Breast epithelium (tissue), 4 donors: ENCODE measurements around the gene CDCA4. TPM values are rescaled to one million over a fixed set of nuclear protein-coding genes. Genes with fewer than 3 reads are reported as not detected.
A peak's percentile ranks its signal among the peaks of the same experiment; 100 is the strongest.

Source experiments
- DNase-seq, 2 donors: peaks; one replicate each; pipeline ENCODE4 v3.0.0-alpha.2; 2019; ENCODE audit warnings: low spot score in 2 of 2
- H3K27ac ChIP-seq, 2 donors: fragments of 200-600 bp; sonication (generic) in 1 of 2; one replicate each; pipeline ENCODE4 v1.5.1; 2016 to 2019; ENCODE audit warnings: mild to moderate bottlenecking in 1 of 2
- H3K27me3 ChIP-seq, 2 donors: fragments of 200-600 bp; sonication (generic) in 1 of 2; one replicate each; pipeline versions ENCODE4 v1.5.1 to v1.6.0; 2017 to 2019; ENCODE audit warnings: control low read depth in 1 of 2, mild to moderate bottlenecking in 1 of 2
- H3K36me3 ChIP-seq: fragments of 200-600 bp; one replicate; pipeline ENCODE4 v1.5.1; 2019
- H3K4me1 ChIP-seq, 2 donors: fragments of 200-600 bp; sonication (generic); one replicate each; pipeline ENCODE4 v1.5.1; 2016 to 2019; ENCODE audit warnings: control low read depth in 1 of 2
- H3K4me3 ChIP-seq, 3 donors: fragments of 200-600 bp; sonication (generic); 1 replicate in 2 of 3; 2 replicates in 1 of 3; pipeline ENCODE4 v1.5.1; 2016 to 2019; ENCODE audit warnings: mild to moderate bottlenecking in 3 of 3, moderate library complexity in 2 of 3
- H3K9me3 ChIP-seq, 2 donors: fragments of 200-600 bp; sonication (generic) in 1 of 2; one replicate each; pipeline ENCODE4 v1.5.1; 2016 to 2019; ENCODE audit warnings: control low read depth in 1 of 2
- POLR2A ChIP-seq: fragments of 450-650 bp; IDR thresholded peaks from one replicate; pipeline ENCODE4 v1.6.1; 2016; ENCODE audit warnings: antibody characterized with exemption, mild to moderate bottlenecking, moderate library complexity
- POLR2AphosphoS5 ChIP-seq, 3 donors: sonication (generic); formaldehyde crosslinking; IDR thresholded peaks; one replicate each; pipeline ENCODE4 v1.6.1; 2017; ENCODE audit warnings: antibody characterized with exemption in 3 of 3
- intact Hi-C: fragments of 100-400 bp; cut with DNase I; formaldehyde crosslinking; loops from one replicate; pipeline ENCODE4 v1.15.1; 2023; ENCODE audit warnings: low total_unique reads
- total RNA-seq, 3 donors: library from RNA; depleted of rRNA; stranded (reverse); fragments of >200 nt; gene quantifications; one replicate each; pipeline ENCODE4 v1.1.0, GENCODE V29; 2016
- TF ChIP-seq, protein P1 (sequence below), 3 donors: fragments of 450-650 bp; IDR thresholded peaks; one replicate each; pipeline ENCODE4 v1.5.1; 2016 to 2017; ENCODE audit warnings: antibody characterized with exemption in 3 of 3, mild to moderate bottlenecking in 3 of 3, moderate library complexity in 3 of 3

CDCA4 gene
- total RNA-seq, 3 donors from 2014 or later = 5.1 to 10.4 (median 10.2) TPM

DNA sequence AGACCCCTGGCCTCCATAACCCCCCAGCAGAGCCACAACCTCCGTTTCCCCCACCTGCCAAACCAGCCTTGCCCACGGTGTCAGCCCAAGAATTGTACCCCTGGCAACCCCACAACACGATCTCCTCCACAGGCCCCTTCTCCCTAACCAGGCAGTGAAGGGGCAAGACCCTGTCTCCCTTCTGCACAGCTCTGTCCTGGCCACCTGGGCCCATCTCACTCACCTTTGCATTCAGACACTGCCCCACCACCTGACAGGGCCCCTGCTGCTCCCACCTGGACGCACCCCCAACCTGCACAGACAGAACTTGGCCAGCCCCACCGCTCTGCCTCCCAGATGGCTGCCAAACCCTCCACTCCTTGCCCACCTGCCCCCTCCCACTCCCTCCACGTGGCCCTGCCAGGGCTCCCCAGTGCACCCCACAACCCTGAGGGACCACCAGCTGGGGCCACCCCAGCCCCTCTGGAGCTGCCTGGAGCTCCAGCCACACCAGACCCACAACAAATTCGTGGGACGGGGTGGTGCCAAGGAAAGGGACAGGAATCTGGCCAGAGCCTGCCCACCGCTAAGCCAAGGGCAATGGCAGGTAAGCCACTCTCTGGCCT, 54.5 kb downstream of the CDCA4 start:
- no peak for DNase-seq
- H3K4me3 ChIP-seq = no peak overlapping the region
- H3K27me3 ChIP-seq = no peaks in the 10 kb centered on the region
- peaks cover 18 to 22% of the 10 kb centered on the region in 2 donors for H3K4me1 ChIP-seq
- H3K9me3 ChIP-seq = no peaks in the 10 kb centered on the region
- H3K27ac ChIP-seq = peak overlapping the region; percentile 95 to 97
- TF ChIP-seq POLR2A (no peak), POLR2AphosphoS5 (IDR thresholded peaks at IDR 0.05) (no peak)
- TF ChIP-seq, protein P1, sequence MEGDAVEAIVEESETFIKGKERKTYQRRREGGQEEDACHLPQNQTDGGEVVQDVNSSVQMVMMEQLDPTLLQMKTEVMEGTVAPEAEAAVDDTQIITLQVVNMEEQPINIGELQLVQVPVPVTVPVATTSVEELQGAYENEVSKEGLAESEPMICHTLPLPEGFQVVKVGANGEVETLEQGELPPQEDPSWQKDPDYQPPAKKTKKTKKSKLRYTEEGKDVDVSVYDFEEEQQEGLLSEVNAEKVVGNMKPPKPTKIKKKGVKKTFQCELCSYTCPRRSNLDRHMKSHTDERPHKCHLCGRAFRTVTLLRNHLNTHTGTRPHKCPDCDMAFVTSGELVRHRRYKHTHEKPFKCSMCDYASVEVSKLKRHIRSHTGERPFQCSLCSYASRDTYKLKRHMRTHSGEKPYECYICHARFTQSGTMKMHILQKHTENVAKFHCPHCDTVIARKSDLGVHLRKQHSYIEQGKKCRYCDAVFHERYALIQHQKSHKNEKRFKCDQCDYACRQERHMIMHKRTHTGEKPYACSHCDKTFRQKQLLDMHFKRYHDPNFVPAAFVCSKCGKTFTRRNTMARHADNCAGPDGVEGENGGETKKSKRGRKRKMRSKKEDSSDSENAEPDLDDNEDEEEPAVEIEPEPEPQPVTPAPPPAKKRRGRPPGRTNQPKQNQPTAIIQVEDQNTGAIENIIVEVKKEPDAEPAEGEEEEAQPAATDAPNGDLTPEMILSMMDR (IDR thresholded peaks at IDR 0.05) = no peak
- H3K36me3 ChIP-seq = no peaks in the 10 kb centered on the region
- intact Hi-C loops = loop anchor here (2.0 kb wide), 1 partner anchor 14 kb away; no protein-coding TSS in a partner anchor

DNA sequence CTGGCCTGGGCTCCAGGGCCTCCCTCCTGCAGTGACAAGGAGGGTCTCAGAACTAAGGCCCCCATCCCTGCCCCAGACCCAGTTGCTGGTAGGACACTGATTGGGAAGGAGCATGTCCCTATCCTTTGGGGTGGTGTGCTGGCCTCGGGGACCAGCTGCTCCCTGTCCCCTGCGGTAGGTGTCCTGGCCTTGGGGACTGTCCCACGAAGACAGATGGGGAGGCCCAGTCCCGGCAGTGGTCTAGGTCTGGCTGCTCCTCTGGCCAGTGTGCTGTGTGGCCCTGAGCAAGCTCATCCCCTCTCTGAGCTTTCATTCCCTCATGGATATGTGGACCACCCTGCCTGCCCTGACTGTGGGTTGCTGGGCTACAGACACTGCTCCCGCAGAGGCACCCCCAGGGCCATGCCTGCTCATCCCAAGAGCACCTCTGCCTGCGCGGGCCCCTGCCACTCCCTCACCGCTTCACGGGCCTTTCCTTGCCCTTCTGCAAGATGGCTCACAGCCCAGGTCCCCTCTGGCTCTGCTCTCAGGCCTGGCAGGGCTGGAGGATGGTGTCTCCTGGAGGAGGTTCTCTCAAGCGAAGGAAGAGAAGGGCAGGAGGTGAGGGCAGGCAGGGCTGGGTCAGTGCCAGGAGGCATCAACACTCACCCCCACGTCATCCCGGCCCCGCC, 55.2 kb downstream of the CDCA4 start:
- intact Hi-C loops = loop anchor here (2.0 kb wide), 1 partner anchor 13 kb away; no protein-coding TSS in a partner anchor
- no peaks in the 10 kb centered on the region for H3K36me3 ChIP-seq
- no peaks in the 10 kb centered on the region for H3K27me3 ChIP-seq
- H3K9me3 ChIP-seq = no peaks in the 10 kb centered on the region
- peaks cover 17 to 22% of the 10 kb centered on the region in 2 donors for H3K4me1 ChIP-seq
- no peak for DNase-seq
- H3K4me3 ChIP-seq = no peak overlapping the region
- H3K27ac ChIP-seq = no peak overlapping the region
- TF ChIP-seq POLR2A = no peak
- no peak for TF ChIP-seq POLR2AphosphoS5 (IDR thresholded peaks at IDR 0.05)
- TF ChIP-seq, protein P1 (IDR thresholded peaks at IDR 0.05) = no peak

GRCh38 chr14:104964546-104964945, 56.3 kb downstream of the CDCA4 start:
- Histone ChIP-seq H3K4me1 (peaks cover 17 to 21% of the 10 kb centered on the region in 2 donors), H3K9me3 (no peaks in the 10 kb centered on the region), H3K36me3 (no peaks in the 10 kb centered on the region), H3K4me3 (no peak overlapping the region), H3K27ac (no peak overlapping the region), H3K27me3 (no peaks in the 10 kb centered on the region)
- intact Hi-C loops = no loop called here
- no peak for TF ChIP-seq POLR2AphosphoS5 (IDR thresholded peaks at IDR 0.05)
- no peak for TF ChIP-seq POLR2A
- TF ChIP-seq, protein P1 (IDR thresholded peaks at IDR 0.05) = no peak
- DNase-seq = no peak

Other genes starting within 250 kb of the CDCA4 start
- gene AKT1, start 225.3 kb downstream of the CDCA4 start, total RNA-seq = 100 to 1,000 TPM in 2 of 3 donors, 10 to 100 TPM in 1; 91.9 to 119 (median 116) TPM
- gene ZBTB42, start 220.0 kb downstream of the CDCA4 start, total RNA-seq = 10 to 100 TPM in 1 of 3 donors, 1 to 10 TPM in 2; 3.5 to 11.4 (median 9.2) TPM
- 10 to 100 TPM; 10.1 to 14.8 (median 13.8) TPM for gene CEP170B, start 155.8 kb downstream of the CDCA4 start, total RNA-seq
- 1 to 10 TPM in 1 of 3 donors, under 1 TPM in 1, not detected in 1; 0.33 to 4.0 TPM for gene PLD4, start 96.2 kb downstream of the CDCA4 start, total RNA-seq
- gene AHNAK2, start 42.7 kb downstream of the CDCA4 start, total RNA-seq = 10 to 100 TPM; 15.1 to 46.7 (median 19.3) TPM
- gene CLBA1, start 35.3 kb downstream of the CDCA4 start, total RNA-seq = 10 to 100 TPM in 1 of 3 donors, 1 to 10 TPM in 2; 4.5 to 17.0 (median 8.8) TPM
- gene GPR132, start 44.3 kb upstream of the CDCA4 start, total RNA-seq = 1 to 10 TPM; 1.3 to 2.9 (median 1.8) TPM
- 10 to 100 TPM in 2 of 3 donors, 1 to 10 TPM in 1; 4.2 to 15.4 (median 13.1) TPM for gene JAG2, start 147.7 kb upstream of the CDCA4 start, total RNA-seq
- gene NUDT14, start 160.2 kb upstream of the CDCA4 start, total RNA-seq = 10 to 100 TPM; 13.6 to 14.9 (median 14.1) TPM
- gene BTBD6, start 227.4 kb upstream of the CDCA4 start, total RNA-seq = 10 to 100 TPM; 37.0 to 86.1 (median 41.0) TPM